Measurements from ENCODE around the gene SHLD2.
"Not testable (repeated sequence)": the region's sequence is repeated elsewhere in the genome, so short reads cannot be mapped to it uniquely, and the experiment has no call there.

GRCh38 chr10:87134440-87134839 lies 39.4 kb downstream of the SHLD2 start:
- TF ChIP-seq POLR2A, CTCF (IDR thresholded peaks at IDR 0.05): not testable (repeated sequence)

All from uterus (tissue), 2 donors.